ENCODE measurements around the gene CHD6.

CHD6 gene

GRCh38 chr20:41534842-41535241, 83.3 kb downstream of the CHD6 start:
- CTCF ChIA-PET, result interaction anchor here (0.6 kb wide), 1 partner anchor 53 kb away, joined by 3 read pairs; no protein-coding TSS in a partner anchor
- TF ChIP-seq CTCF (conservative IDR thresholded peaks at IDR 0.05; ENCODE audit: low read depth), result no peak
- no peak overlapping the region for H3K27ac ChIP-seq
- no peak for DNase-seq (ENCODE audit: low spot score)
- POLR2A ChIA-PET (ENCODE audit: low non-redundant PET), result no interaction called here

- DNase-seq (ENCODE audit: low spot score), result no peak
- no peak overlapping the region for H3K27ac ChIP-seq
- POLR2A ChIA-PET (ENCODE audit: low non-redundant PET), result no interaction called here
- CTCF ChIA-PET, result interaction anchor here (0.6 kb wide), 1 partner anchor 124 kb away, joined by 3 read pairs; no protein-coding TSS in a partner anchor
- TF ChIP-seq CTCF (conservative IDR thresholded peaks at IDR 0.05; ENCODE audit: low read depth), result no peak
These were observed 84.0 kb downstream of the CHD6 start for GRCh38 chr20:41534170-41534569.

GRCh38 chr20:41533537-41534136, 84.5 kb downstream of the CHD6 start:
- no peak for DNase-seq (ENCODE audit: low spot score)
- no peak overlapping the region for H3K27ac ChIP-seq
- ChIA-PET POLR2A (ENCODE audit: low non-redundant PET) (no interaction called here), CTCF (interaction anchor here (0.6 kb wide), 1 partner anchor 124 kb away, joined by 3 read pairs; no protein-coding TSS in a partner anchor)
- TF ChIP-seq CTCF (conservative IDR thresholded peaks at IDR 0.05; ENCODE audit: low read depth), result no peak

GRCh38 chr20:41532935-41533334, 85.2 kb downstream of the CHD6 start:
- ChIA-PET POLR2A (ENCODE audit: low non-redundant PET) (no interaction called here), CTCF (no interaction called here)
- H3K27ac ChIP-seq, result no peak overlapping the region
- TF ChIP-seq CTCF (conservative IDR thresholded peaks at IDR 0.05; ENCODE audit: low read depth), result no peak
- DNase-seq (ENCODE audit: low spot score), result no peak

GRCh38 chr20:41531518-41532275, 86.5 kb downstream of the CHD6 start:
- CTCF ChIA-PET, result no interaction called here
- DNase-seq (ENCODE audit: low spot score), result no peak
- TF ChIP-seq CTCF (conservative IDR thresholded peaks at IDR 0.05; ENCODE audit: low read depth), result no peak
- POLR2A ChIA-PET (ENCODE audit: low non-redundant PET), result no interaction called here
- no peak overlapping the region for H3K27ac ChIP-seq

GRCh38 chr20:41530923-41531322, 87.3 kb downstream of the CHD6 start:
- no peak for DNase-seq (ENCODE audit: low spot score)
- no peak overlapping the region for H3K27ac ChIP-seq
- ChIA-PET POLR2A (ENCODE audit: low non-redundant PET) (no interaction called here), CTCF (no interaction called here)
- no peak for TF ChIP-seq CTCF (conservative IDR thresholded peaks at IDR 0.05; ENCODE audit: low read depth)
